ELF-1 (cell line): ENCODE data around the gene FUT2.
"Not testable (repeated sequence)": the region's sequence is repeated elsewhere in the genome, so short reads cannot be mapped to it uniquely, and the experiment has no call there.

Experiments
- DNase-seq: peaks from one replicate; pipeline ENCODE4 v3.0.0-alpha.2; 2016; ENCODE audit warnings: low read depth, low spot score

Gene FUT2

DNA sequence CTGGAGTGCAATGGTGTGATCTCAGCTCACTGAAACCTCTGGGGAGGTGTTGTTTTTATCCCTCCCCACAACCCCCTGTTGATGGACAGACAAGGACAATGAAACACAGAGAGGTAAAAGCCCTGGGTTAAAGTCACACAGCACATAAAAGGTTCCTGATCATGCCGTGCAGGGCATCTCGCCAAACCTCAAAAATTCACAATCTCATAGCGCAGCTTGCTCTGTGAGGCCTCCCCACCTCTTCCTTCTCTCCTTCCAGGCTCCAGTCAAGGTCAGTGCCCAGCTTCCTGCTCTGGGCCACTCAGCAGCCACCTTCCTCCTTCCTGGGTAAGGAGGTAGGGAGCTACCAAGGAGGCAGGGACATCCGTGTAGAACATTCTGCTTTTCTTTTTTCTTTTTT is 2.3 kb downstream of the FUT2 start:
- DNase-seq = no peak

DNA sequence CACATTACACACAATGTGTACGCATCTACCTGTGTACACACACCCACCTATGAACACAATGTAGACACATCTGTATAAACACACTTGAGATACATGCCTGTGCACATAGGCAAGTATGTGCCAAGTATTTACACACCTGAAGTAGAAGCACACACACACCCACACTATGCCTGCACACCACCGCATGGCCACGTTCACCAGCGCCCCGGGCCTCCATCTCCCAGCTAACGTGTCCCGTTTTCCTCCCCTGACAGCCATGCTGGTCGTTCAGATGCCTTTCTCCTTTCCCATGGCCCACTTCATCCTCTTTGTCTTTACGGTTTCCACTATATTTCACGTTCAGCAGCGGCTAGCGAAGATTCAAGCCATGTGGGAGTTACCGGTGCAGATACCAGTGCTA is 6.9 kb downstream of the FUT2 start:
- DNase-seq = no peak

DNA sequence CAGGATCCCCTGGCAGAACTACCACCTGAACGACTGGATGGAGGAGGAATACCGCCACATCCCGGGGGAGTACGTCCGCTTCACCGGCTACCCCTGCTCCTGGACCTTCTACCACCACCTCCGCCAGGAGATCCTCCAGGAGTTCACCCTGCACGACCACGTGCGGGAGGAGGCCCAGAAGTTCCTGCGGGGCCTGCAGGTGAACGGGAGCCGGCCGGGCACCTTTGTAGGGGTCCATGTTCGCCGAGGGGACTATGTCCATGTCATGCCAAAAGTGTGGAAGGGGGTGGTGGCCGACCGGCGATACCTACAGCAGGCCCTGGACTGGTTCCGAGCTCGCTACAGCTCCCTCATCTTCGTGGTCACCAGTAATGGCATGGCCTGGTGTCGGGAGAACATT is 7.5 kb downstream of the FUT2 start:
- DNase-seq = no peak

DNA sequence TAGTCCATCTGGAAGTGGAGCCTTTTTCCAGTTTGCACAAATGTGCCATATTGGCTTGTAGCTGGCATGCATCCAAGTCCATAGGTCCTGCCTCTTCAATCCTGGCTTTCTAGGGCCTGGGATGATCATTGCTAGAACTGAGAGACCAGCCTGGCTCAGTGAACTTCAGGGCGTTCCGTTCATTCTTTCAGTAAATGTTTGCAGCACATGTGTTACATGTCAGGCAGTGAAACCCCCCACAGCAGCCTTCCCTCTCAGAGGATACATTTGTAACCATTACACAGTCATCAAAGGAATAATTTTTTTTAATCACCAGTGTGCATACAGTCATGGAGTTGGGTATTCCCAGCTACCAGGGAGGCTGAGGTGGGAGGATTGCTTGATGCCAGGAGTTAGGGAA is 9.7 kb downstream of the FUT2 start:
- DNase-seq = no peak

DNA sequence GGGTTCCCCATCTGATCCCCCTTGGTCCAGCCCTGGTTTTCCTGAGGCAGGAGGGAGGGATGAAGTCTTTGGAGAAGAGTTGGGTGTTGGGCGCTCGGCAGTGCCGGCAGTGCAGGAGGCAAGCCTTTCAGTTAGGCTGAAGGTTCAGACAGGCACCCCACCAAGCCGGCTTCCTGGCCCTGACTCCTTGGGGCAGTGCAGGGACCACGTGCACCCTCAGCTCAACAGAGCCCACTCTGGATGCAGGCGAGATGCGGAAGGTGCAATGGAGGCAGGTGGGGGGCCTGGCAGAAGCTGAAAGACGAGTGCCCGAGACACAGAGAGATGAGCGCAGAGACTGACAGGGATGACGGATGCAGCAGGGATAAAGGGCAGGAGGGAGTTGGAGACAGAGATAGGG is 12.7 kb downstream of the FUT2 start:
- DNase-seq = no peak

DNA sequence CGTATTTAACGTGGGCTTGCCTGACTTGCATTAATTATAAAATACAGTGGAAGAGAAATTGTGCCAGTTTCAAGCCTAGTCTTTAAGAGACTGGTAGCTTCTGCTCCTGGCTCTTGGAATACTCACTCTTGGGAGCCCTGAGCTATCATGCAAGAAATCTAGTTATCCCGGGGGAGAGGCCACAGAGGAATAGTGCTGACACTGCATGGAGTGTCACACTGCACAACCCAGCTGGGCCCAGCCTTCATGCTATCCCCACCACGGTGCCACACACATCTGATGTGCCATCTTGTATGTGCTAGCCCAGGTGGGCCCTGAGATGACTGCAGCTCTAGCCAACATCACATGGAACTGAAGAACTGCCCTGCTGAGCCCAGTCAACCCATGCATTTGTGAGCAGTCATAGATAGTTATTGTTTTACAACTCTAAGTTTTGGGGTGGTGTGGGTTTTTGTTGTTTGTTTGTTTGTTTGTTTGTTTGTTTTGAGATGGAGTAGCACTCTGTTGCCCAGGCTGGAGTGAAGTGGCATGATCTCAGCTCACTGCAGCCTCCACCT is 15.4 kb downstream of the FUT2 start:
- DNase-seq = no peak

DNA sequence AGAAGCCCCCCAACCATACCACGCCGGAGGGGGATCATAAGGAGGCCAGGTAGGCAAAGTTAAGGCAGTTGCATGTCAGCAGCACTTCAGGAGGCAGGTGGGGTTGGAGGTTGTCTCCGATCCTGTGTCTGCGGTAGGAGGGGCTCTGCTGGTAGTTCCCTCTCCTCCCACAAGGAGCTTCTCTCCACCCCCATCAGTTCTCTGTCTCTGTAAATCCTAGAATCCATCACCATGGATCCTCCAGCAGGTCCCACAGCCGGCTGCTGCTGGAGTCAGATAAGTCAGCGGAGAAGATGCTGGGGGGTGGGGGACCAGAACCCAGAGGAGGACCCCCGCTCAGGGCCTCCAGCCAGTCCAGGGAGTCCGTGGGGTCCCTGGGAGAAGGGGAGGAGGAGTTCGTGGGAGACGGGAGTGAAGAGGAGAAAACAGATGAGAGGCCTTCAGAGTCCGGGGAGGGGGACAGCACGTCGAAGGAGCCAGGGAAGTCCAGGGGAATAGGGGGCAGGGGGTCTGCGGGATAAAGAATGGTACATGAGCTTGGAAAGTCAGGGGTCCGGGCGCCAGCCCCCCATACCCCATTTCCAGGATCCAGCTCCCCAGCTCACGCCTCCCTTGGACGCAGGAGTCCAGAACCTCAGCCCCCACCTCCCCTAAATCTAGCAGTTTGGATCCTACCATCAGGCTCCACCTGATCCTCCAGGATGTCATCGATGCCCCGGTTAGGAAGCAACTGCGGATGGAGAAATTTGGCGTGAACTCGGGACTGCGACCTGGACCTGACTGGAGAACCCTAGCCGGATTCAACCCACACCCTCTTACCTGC is 17.5 kb downstream of the FUT2 start:
- DNase-seq = peak; percentile 82

DNA sequence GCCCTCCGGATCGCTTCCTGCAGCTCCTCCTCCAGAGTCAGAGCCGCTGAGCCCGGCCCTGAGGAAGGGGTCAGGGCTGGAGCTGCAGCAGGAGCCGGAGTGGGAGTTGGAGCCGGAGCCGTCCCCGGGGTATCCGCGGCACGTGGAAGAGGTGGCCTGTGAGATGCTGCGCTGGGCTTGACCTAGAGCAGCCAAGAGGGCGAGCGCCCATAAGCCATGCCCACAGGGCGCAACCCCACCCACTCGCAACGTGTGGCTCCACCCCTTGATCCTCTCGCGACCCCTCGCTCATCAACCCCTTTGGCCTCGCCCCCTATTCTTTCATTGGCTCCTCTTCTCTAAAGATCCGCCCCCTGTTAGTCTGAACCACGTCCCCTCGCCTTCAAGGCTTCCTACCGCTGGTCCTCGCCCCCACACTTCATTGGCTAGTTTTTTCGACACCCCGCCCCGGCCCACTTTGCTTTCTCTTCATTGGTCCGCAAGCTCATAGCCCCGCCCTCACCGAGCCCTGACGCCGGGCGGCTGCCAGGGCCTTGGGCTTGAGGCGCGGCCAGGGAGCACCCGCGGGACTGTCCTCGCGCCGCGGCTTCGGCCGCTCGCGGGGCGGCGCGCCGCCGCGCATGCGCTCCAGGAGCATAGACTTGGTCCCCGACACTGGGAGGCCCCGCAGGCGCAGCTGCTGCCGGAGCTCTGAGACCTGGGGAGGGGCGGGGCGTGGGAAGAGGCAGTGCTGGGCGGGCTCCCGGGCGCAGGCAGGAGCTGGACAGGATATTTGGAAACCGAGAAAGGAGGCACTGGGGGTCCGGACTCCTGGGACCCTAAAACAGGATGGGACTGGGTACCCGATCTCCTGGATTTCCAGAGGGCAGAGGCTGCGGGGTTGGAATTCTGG is 18.3 kb downstream of the FUT2 start:
- peak; percentile 100 for DNase-seq

DNA sequence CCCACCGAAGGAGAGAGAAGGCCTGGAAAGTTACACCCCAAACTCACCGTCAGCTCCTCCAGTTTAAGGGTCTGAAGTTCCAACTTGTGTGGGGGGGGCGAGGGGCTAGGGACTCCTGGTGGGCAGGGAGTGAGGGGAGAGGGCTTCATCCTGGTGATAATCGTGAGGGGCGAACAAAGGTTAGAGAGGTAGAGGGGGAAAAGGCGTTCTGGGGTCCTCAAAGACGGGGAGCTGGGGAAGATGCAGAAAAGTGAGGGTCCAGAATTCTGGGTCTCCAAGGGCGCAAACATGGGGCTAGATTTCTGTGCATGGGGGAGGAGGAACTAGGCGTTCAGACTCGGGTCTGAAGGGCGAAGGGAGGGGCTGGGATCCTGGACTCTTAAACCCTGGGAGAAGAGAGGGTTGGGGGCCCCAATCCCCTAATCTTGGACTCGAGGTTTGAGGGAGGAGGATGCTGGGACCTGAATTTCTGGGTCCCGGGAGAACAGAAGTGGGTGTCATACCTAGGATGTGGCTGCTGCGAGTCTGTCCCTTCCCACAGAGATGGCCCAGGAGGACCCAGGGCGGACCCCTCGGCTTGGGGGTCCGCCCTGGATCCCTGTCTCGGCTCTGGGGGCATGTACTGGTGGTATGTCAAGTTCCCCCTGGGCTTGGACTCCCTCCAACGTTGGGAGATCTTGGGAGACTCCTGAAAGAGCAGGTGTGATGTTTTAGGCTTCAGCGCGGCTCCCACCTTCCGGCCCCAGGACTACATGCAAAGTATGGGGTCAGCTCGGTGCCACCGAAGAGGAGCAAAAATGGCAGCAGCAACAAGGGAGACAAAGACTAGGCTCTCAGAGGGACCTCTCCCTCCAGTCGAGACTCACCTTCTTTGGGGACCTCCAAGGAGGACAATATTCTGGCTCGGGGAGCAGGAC is 19.2 kb downstream of the FUT2 start:
- DNase-seq = no peak

DNA sequence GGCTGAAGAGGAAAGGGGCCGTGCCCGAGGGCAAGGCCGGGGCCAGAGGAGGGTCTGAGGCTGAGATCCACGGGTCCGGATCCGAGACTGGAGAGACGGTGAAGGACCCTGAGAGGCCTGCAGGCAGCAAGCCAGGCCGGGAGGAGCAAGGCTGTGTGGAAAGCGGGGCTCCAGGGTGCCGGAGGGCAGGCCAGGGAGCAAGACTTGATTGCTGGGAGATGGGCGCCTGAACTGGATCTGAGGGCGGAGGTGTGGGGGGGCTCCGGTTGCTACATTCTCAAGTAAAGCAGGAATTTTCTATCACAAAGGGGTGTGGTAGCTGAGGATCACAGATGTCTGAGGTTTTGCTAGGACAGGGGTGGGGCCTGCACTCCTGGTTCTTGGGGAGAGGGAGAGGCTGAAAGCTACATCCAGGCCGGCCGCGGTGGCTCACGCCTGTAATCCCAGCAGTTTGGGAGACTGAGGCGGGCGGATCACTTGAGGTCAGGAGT is 20.0 kb downstream of the FUT2 start:
- DNase-seq = no peak

DNA sequence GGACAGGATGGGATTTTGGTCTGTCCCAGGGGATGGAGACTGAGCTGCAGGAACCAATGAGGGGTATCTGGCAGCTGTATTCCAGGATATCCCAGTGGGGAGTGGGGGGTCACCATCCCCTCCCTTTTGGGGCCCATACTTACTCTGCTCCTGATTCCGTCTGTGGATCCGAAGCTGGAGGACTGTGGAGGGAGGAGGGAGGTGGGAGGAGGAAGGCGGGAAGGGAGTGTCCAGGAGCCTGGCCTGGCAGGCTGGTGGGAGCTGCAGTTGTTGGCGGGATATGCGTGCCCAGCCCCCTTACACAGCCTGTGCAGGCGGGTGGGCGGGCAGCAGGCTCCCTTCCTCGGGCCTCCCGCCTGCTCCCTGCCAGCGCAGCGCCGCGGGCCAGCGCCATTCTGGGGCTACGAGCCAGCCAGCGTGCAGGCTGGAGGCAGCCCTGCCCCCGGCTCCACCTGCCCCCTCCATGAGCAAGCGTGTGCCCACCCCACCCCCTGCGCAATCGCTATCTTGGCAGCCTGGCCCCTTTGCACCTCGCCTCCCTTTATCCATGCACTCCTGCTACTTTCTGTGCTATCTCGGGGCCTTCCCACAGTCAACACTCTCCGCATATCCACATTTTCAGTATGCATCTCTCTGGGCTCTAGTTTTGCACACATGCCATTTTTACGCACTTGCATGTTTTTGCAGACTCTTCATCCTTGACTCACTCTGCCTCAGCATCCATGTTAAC is 21.0 kb downstream of the FUT2 start:
- peak; percentile 39 for DNase-seq

DNA sequence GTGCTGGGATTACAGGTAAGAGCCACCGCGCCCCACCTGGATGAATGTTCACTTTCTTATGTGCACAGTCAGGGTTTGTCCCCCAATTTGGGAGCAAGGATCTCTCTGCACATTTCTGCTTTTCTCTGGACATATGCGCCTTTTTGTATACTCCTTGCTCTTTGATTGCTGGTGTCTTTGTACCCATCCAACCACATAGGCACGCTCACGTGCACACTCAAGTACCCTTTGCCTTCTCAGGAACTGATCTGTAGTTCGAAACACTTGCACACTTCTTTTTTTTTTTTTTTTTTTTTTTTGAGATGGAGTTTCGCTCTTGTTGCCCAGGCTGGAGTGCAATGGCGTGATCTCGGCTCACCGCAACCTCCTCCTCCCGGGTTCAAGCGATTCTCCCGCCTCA is 22.3 kb downstream of the FUT2 start:
- not testable (repeated sequence) for DNase-seq

DNA sequence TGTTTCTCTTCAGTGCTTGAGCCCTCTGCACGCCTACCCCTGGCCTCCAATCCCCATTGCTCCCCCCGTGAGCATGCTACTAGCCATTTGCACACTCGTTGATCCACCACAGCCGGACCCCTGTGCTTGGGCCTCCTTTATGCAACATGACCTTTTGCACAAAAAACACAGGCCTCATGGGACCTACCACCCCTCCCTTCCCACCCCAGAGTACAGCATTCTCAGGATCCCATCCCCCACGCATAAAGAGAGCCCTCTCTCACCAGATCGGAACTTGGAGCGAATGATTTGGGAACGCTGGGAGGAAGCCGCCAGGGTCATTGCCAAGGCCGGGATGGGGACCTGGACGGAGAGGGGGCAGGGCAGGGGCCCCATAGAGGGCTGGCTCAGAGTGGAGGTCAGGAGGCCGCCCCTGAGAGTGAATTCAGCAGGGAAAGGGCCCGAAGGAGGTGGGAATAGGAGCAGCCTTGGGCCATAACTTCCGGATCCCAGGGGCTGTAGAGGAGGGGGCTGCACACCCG is 23.0 kb downstream of the FUT2 start:
- DNase-seq = no peak

DNA sequence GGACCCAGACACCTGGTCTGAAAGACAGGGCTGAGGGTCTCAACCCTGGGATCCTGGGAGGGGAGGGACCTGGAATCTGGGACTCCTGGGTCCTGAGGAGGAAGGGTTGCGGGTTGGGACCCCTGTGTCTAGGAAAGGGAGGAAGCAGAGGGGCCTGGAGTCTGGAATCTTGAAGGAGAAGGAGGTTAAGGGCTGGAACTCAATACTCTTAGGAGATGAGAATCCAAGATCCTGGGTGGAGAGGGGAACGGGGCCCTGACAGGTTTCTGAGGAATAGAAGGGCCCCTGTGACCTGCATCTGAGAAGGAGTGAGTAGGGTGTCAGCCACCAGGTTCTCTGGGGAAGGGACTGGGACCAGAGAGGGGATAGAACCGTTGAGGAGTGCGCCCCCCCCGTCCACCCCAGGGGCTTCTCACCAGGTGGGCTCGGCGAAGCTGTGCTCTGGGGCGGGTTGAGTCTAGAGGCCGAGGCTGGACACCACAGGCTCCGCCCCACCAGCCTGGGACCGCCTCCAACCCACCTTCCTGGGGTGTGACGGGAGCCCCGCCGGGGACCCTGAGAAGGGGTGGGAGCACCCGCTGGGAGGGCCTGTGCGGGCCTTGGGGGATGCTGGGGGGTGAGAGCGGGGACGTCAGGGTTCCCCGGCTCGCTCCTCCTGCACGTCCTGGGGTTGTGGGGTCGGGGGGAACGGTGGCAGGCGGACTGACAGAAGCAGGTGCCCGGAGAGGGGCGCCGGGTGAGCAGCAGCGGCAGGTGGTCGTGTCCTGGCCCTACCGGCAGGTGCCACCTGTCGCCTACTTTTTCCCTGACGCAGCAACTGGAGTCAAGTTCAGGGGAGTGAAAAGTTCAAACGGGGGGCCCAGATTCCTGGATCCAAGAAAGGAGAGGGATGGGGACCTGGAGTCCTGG is 23.7 kb downstream of the FUT2 start, which contains the start of gene MAMSTR:
MAMSTR (minus strand) TSS at position 463 of the 909 bp plus-strand sequence. CDS start 694 bp downstream, outside the sequence.
- DNase-seq = no peak

DNA sequence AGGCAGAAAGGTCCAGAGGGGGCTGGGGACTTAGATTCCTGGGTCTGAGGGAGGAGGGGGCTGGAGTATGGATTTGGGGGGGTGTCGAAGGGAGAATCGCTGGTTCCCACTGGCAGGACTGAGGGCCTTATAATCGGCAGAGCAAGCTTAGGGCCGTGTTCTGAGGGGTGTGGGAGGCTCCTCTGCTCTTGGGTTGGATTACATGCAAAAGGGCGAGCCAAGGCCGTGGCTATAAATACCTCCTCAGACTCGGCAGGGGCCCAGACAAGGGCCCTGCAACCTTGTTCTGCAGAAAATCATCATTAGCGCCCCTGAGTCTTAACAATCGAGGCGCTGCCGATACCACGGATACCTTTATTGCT is 24.5 kb downstream of the FUT2 start:
- no peak for DNase-seq

DNA sequence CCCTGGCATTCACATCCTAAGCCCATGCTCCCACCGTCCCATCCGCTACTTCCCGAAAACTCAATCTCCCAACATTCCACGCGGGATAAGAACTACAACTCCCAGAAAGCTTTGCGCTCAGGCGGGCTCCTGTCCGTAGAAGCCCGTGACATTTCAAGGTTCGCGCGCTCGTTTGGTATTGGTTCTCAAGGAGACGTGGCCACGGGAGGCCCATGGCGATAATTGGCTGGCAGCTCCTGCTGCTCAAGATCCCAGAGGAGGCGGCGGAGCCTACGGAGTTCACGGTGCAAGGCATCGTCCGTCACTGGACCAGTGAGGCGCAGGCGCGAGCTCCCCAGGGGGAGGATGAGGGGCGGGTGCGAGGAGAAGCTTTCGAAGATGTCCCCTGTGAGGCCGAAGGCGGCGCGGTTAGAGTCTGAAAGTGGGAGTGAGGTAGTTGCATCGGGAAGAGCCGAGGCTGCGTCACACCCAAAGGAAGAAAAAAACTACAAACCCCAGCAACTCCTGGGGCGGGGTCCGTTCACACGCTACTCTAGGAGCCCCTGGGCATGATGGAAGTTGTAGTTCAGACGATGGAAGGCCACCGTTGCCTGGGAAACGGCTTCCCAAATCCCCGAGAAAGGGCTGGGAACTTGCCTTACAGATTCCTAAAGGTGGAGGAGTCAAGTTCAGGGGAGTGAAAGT is 25.0 kb downstream of the FUT2 start:
- peak; percentile 99 for DNase-seq

DNA sequence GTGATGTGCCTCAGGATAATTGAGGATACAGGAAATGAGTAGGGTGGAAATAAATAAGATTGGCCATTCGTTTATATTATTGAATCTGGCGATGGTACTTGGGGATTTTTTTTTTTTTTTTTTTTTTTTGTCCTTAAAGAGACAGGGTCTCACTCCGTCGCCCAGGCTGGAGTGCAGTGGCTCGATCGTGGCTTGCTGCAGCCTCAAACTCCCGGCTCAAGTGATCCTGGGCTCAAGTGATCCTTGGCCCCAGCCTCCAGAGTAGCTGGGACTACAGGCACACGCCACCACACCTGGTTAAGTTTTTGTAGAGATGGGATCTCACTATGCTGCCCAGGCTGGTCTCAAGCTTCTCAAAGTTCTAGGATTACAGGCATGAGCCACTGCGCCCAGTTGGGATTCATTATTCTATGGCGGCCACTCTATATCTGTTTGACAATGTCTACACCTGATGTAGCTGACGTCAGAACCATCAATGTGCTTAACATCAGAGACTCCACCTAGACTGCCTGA is 26.5 kb downstream of the FUT2 start:
- no peak for DNase-seq
